H1 (cell line): Measurements from ENCODE around the gene SPEF2. TPM values are rescaled to one million over a fixed set of nuclear protein-coding genes. Genes with fewer than 3 reads are reported as not detected.

Experiments used
- CBX8 ChIP-seq: fragments of 300-800, 300-1000 bp; sonication (generic); IDR thresholded peaks from 2 replicates; pipeline ENCODE4 v1.7.1; 2016; ENCODE audit warnings: low read depth, low read length, borderline replicate concordance
- CREB1 ChIP-seq: IDR thresholded peaks from 2 replicates; pipeline ENCODE4 v1.6.1; 2012; ENCODE audit warnings: inconsistent platforms
- EGR1 ChIP-seq: IDR thresholded peaks from 2 replicates; pipeline ENCODE4 v1.6.1; 2011; ENCODE audit warnings: low read depth, low read length, borderline replicate concordance
- EZH2 ChIP-seq: fragments of 200-600 bp; sonication (generic); IDR thresholded peaks from 2 replicates; pipeline ENCODE4 v1.7.1; 2012; ENCODE audit warnings: low read depth, mild to moderate bottlenecking, moderate library complexity, low read length, inconsistent platforms; ENCODE audit not compliant: severe bottlenecking
- GTF2F1 ChIP-seq: IDR thresholded peaks from 2 replicates; pipeline ENCODE4 v1.6.1; 2012; ENCODE audit warnings: low read depth, low read length, improper control_type of control experiment, borderline replicate concordance
- HDAC6 ChIP-seq: IDR thresholded peaks from one replicate; pipeline ENCODE4 v1.7.1; 2012; ENCODE audit warnings: low read depth, mild to moderate bottlenecking, inconsistent platforms, low read length, moderate library complexity
- JUN ChIP-seq: IDR thresholded peaks from 2 replicates; pipeline ENCODE4 v1.6.1; 2011; ENCODE audit warnings: low read depth, mild to moderate bottlenecking, improper control_type of control experiment, low read length
- JUND ChIP-seq: IDR thresholded peaks from 2 replicates; pipeline ENCODE4 v1.6.1; 2011; ENCODE audit warnings: mild to moderate bottlenecking, improper control_type of control experiment, low read length
- SAP30 ChIP-seq: fragments of 300-600 bp; sonication (generic); IDR thresholded peaks from 2 replicates; pipeline ENCODE4 v1.7.1; 2012; ENCODE audit warnings: low read length, moderate library complexity, mild to moderate bottlenecking, inconsistent platforms; ENCODE audit not compliant: insufficient read depth, insufficient replicate concordance
- TAF7 ChIP-seq: optimal IDR thresholded peaks from 2 replicates; pipeline ENCODE3; 2011; ENCODE audit warnings: low read depth, mild to moderate bottlenecking, inconsistent platforms, low read length, moderate library complexity, borderline replicate concordance
- TCF12 ChIP-seq: IDR thresholded peaks from 2 replicates; pipeline ENCODE4 v1.6.1; 2011; ENCODE audit warnings: low read depth, mild to moderate bottlenecking, low read length
- YY1 ChIP-seq: IDR thresholded peaks from 2 replicates; pipeline ENCODE4 v1.6.1; 2011; ENCODE audit warnings: low read depth, mild to moderate bottlenecking, low read length
- polyA plus RNA-seq, 7 experiments: library from polyadenylated mRNA; depleted of rRNA in 3 of 7; stranded (reverse) in 5 of 7; unstranded in 2 of 7; fragments of >200 nt in 5 of 7; fragments of 200-250 nt in 2 of 7; gene quantifications; 1 replicate in 5 of 7; 2 replicates in 1 of 7; 4 replicates in 1 of 7; pipeline versions ENCODE4 v1.2.1 to v1.2.3, GENCODE V29; 2011 to 2013; ENCODE audit warnings: missing spikeins in 2 of 7, mixed read lengths in 2 of 7
- total RNA-seq: library from RNA; stranded (reverse); fragmentation: NEBNext Ultra II Directional; extraction: Animal tissue kit (Norgen Biotek cat#: 25700); gene quantifications from 2 replicates; pipeline ENCODE4 v1.2.1, GENCODE V29; 2021
- TF ChIP-seq, protein P1 (sequence below): fragments of 300-600 bp; sonication (generic); IDR thresholded peaks from 2 replicates; pipeline ENCODE4 v1.7.1; 2012; ENCODE audit warnings: low read length, moderate library complexity, mild to moderate bottlenecking, inconsistent platforms; ENCODE audit not compliant: insufficient replicate concordance

Gene SPEF2
- total and polyA plus RNA-seq, 2 of the 8 experiments (the other 6 are each of a cell fraction or from before 2014, with no cell fraction given), result 0.14 to 0.73 TPM

DNA sequence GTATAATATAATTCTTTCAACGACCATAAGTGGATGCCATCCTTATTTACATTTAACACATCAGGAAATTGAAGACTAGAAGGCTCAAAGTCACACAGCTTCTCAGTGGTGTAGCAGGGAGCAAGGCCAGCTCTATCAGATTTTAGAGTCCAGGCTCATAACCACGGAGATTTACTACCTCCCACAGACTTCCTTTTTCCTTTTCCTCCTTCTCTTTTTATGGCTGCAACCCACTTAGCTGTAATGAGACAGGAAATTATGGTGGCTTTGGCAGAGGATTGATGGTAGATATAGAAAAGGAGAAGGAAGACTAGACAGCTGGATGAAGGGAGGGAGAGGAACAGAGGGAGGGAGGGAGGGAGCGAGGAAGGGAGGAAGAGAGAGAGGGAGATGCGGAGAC lies 47.4 kb downstream of the SPEF2 start (continued):
- TF ChIP-seq, protein P1, sequence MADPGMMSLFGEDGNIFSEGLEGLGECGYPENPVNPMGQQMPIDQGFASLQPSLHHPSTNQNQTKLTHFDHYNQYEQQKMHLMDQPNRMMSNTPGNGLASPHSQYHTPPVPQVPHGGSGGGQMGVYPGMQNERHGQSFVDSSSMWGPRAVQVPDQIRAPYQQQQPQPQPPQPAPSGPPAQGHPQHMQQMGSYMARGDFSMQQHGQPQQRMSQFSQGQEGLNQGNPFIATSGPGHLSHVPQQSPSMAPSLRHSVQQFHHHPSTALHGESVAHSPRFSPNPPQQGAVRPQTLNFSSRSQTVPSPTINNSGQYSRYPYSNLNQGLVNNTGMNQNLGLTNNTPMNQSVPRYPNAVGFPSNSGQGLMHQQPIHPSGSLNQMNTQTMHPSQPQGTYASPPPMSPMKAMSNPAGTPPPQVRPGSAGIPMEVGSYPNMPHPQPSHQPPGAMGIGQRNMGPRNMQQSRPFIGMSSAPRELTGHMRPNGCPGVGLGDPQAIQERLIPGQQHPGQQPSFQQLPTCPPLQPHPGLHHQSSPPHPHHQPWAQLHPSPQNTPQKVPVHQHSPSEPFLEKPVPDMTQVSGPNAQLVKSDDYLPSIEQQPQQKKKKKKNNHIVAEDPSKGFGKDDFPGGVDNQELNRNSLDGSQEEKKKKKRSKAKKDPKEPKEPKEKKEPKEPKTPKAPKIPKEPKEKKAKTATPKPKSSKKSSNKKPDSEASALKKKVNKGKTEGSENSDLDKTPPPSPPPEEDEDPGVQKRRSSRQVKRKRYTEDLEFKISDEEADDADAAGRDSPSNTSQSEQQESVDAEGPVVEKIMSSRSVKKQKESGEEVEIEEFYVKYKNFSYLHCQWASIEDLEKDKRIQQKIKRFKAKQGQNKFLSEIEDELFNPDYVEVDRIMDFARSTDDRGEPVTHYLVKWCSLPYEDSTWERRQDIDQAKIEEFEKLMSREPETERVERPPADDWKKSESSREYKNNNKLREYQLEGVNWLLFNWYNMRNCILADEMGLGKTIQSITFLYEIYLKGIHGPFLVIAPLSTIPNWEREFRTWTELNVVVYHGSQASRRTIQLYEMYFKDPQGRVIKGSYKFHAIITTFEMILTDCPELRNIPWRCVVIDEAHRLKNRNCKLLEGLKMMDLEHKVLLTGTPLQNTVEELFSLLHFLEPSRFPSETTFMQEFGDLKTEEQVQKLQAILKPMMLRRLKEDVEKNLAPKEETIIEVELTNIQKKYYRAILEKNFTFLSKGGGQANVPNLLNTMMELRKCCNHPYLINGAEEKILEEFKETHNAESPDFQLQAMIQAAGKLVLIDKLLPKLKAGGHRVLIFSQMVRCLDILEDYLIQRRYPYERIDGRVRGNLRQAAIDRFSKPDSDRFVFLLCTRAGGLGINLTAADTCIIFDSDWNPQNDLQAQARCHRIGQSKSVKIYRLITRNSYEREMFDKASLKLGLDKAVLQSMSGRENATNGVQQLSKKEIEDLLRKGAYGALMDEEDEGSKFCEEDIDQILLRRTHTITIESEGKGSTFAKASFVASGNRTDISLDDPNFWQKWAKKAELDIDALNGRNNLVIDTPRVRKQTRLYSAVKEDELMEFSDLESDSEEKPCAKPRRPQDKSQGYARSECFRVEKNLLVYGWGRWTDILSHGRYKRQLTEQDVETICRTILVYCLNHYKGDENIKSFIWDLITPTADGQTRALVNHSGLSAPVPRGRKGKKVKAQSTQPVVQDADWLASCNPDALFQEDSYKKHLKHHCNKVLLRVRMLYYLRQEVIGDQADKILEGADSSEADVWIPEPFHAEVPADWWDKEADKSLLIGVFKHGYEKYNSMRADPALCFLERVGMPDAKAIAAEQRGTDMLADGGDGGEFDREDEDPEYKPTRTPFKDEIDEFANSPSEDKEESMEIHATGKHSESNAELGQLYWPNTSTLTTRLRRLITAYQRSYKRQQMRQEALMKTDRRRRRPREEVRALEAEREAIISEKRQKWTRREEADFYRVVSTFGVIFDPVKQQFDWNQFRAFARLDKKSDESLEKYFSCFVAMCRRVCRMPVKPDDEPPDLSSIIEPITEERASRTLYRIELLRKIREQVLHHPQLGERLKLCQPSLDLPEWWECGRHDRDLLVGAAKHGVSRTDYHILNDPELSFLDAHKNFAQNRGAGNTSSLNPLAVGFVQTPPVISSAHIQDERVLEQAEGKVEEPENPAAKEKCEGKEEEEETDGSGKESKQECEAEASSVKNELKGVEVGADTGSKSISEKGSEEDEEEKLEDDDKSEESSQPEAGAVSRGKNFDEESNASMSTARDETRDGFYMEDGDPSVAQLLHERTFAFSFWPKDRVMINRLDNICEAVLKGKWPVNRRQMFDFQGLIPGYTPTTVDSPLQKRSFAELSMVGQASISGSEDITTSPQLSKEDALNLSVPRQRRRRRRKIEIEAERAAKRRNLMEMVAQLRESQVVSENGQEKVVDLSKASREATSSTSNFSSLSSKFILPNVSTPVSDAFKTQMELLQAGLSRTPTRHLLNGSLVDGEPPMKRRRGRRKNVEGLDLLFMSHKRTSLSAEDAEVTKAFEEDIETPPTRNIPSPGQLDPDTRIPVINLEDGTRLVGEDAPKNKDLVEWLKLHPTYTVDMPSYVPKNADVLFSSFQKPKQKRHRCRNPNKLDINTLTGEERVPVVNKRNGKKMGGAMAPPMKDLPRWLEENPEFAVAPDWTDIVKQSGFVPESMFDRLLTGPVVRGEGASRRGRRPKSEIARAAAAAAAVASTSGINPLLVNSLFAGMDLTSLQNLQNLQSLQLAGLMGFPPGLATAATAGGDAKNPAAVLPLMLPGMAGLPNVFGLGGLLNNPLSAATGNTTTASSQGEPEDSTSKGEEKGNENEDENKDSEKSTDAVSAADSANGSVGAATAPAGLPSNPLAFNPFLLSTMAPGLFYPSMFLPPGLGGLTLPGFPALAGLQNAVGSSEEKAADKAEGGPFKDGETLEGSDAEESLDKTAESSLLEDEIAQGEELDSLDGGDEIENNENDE, result no peak
- no peak for TF ChIP-seq CBX8
- TF ChIP-seq JUN, result no peak
- no peak for TF ChIP-seq TAF7
- TF ChIP-seq YY1, result no peak
- TF ChIP-seq EZH2, result no peak
- TF ChIP-seq TCF12, result no peak
- TF ChIP-seq HDAC6, result no peak
- TF ChIP-seq EGR1, result no peak
- TF ChIP-seq CREB1, result no peak
- no peak for TF ChIP-seq JUND
- TF ChIP-seq SAP30, result no peak
- no peak for TF ChIP-seq GTF2F1
